GM23338 (cell line): ENCODE data around the gene MBOAT7. TPM values are rescaled to one million over a fixed set of nuclear protein-coding genes. Genes with fewer than 3 reads are reported as not detected.
A peak's percentile ranks its signal among the peaks of the same experiment; 100 is the strongest.

ENCODE experiments used
- ATAC-seq: fragments of 200-7000 bp; cut with Tn5 transposase; 3 replicates; pipeline ENCODE4 v1.9.1; 2020
- DNase-seq: peaks from one replicate; pipeline ENCODE4 v3.0.0-alpha.2; 2015; ENCODE audit warnings: low spot score
- H2AFZ ChIP-seq: fragments of 200-600 bp; sonication (generic); 2 replicates; pipeline ENCODE4 v1.8.0; 2016; ENCODE audit warnings: antibody characterized with exemption, mild to moderate bottlenecking, moderate library complexity
- H3F3A ChIP-seq: fragments of 200-600 bp; sonication (generic); replicated peaks from 2 replicates; pipeline ENCODE4 v1.8.0; 2017; ENCODE audit warnings: antibody characterized with exemption, mixed run types, low read depth
- H3K27ac ChIP-seq: fragments of 200-600 bp; sonication (generic); 2 replicates; pipeline ENCODE4 v1.6.1; 2016; ENCODE audit warnings: low read depth
- H3K27me3 ChIP-seq: fragments of 200-600 bp; sonication (generic); 2 replicates; pipeline ENCODE4 v1.8.0; 2016; ENCODE audit warnings: mild to moderate bottlenecking, mixed run types, moderate library complexity; ENCODE audit not compliant: insufficient read depth
- H3K36me3 ChIP-seq: fragments of 200-600 bp; sonication (generic); 2 replicates; pipeline ENCODE4 v1.8.0; 2016; ENCODE audit warnings: mild to moderate bottlenecking; ENCODE audit not compliant: insufficient read depth
- H3K4me1 ChIP-seq: fragments of 200-600 bp; sonication (generic); 2 replicates; pipeline ENCODE4 v1.8.0; 2016; ENCODE audit warnings: mild to moderate bottlenecking, moderate library complexity; ENCODE audit not compliant: insufficient read depth
- H3K4me2 ChIP-seq: fragments of 200-600 bp; sonication (generic); 2 replicates; pipeline ENCODE4 v1.7.1; 2017; ENCODE audit warnings: mixed run types
- H3K4me3 ChIP-seq: fragments of 200-600 bp; sonication (generic); 2 replicates; pipeline ENCODE4 v1.6.1; 2016; ENCODE audit warnings: mixed run types
- H3K79me2 ChIP-seq: fragments of 200-600 bp; sonication (generic); replicated peaks from 2 replicates; pipeline ENCODE4 v1.8.0; 2017; ENCODE audit warnings: mild to moderate bottlenecking; ENCODE audit not compliant: insufficient read depth
- H3K9me2 ChIP-seq: fragments of 200-600 bp; sonication (generic); 2 replicates; pipeline ENCODE4 v1.8.0; 2017; ENCODE audit not compliant: insufficient read depth
- H4K20me1 ChIP-seq: fragments of 200-600 bp; sonication (generic); replicated peaks from 2 replicates; pipeline ENCODE4 v1.8.0; 2017; ENCODE audit warnings: mild to moderate bottlenecking; ENCODE audit not compliant: insufficient read depth
- H3K27ac Mint-ChIP-seq: 2 replicates; pipeline ENCODE4 v1.8.0; 2020; ENCODE audit warnings: inconsistent platforms, mild to moderate bottlenecking, moderate library complexity, mixed read lengths
- H3K27me3 Mint-ChIP-seq: 3 replicates; pipeline ENCODE4 v1.8.0; 2022; ENCODE audit warnings: low read depth, mild to moderate bottlenecking, moderate library complexity, mixed read lengths, inconsistent platforms; ENCODE audit not compliant: insufficient read depth, poor library complexity
- H3K36me3 Mint-ChIP-seq: 3 replicates; pipeline ENCODE4 v1.8.0; 2021; ENCODE audit warnings: low read depth, mild to moderate bottlenecking, inconsistent platforms, moderate library complexity, mixed read lengths
- H3K4me1 Mint-ChIP-seq: 3 replicates; pipeline ENCODE4 v1.8.0; 2020; ENCODE audit warnings: mild to moderate bottlenecking, inconsistent platforms, mixed read lengths
- H3K4me3 Mint-ChIP-seq: 3 replicates; pipeline ENCODE4 v1.8.0; 2021; ENCODE audit warnings: moderate library complexity, mild to moderate bottlenecking, inconsistent platforms, mixed read lengths
- H3K9me3 Mint-ChIP-seq: 3 replicates; pipeline ENCODE4 v1.8.0; 2020; ENCODE audit warnings: moderate library complexity, mild to moderate bottlenecking, inconsistent platforms, mixed read lengths
- CREB1 ChIP-seq: fragments of 250-450 bp; sonication (Bioruptor Pico); IDR thresholded peaks from 2 replicates; pipeline ENCODE4 v1.5.0; 2020; ENCODE audit warnings: low read depth, mild to moderate bottlenecking, moderate library complexity
- ETS1 ChIP-seq: IDR thresholded peaks from 2 replicates; pipeline ENCODE4 v1.6.1; 2016; ENCODE audit warnings: antibody characterized with exemption
- NANOG ChIP-seq: IDR thresholded peaks from 2 replicates; pipeline ENCODE4 v1.6.1; 2016; ENCODE audit warnings: antibody characterized with exemption, borderline replicate concordance
- POLR2AphosphoS5 ChIP-seq: IDR thresholded peaks from 2 replicates; pipeline ENCODE4 v1.6.1; 2016; ENCODE audit warnings: antibody characterized with exemption, low read depth
- REST ChIP-seq: IDR thresholded peaks from one replicate; pipeline ENCODE4 v1.6.1; 2018; ENCODE audit warnings: antibody characterized with exemption; ENCODE audit not compliant: unreplicated experiment
- STAT1 ChIP-seq: IDR thresholded peaks from one replicate; pipeline ENCODE4 v1.6.1; 2016; ENCODE audit warnings: antibody characterized with exemption; ENCODE audit not compliant: unreplicated experiment
- ZNF331 ChIP-seq: fragments of 250-450 bp; sonication (Bioruptor Pico); IDR thresholded peaks from 2 replicates; pipeline ENCODE4 v1.5.0; 2020; ENCODE audit warnings: low read depth, mild to moderate bottlenecking, moderate library complexity
- ZNF462 ChIP-seq: fragments of 250-450 bp; sonication (Bioruptor Pico); IDR thresholded peaks from 2 replicates; pipeline ENCODE4 v1.5.0; 2020; ENCODE audit warnings: mild to moderate bottlenecking, moderate library complexity
- polyA plus RNA-seq: library from polyadenylated mRNA; unstranded; fragments of >200 nt; fragmentation: Nextera tagmentation; extraction: Ambion mirVana; gene quantifications from 2 replicates; pipeline ENCODE4 v1.2.1, GENCODE V29; 2016
- total RNA-seq: library from RNA; depleted of rRNA; stranded (reverse); fragments of >200 nt; shearing (Covaris generic); gene quantifications from 2 replicates; pipeline ENCODE4 v1.2.3, GENCODE V29; 2014

MBOAT7 gene
- total and polyA plus RNA-seq, 2 experiments from 2014 or later: 77.8 to 184 TPM

GRCh38 chr19:54209058-54209810, 19.9 kb upstream of the MBOAT7 start:
- Mint-ChIP-seq H3K4me1 (peaks cover 36% of the 10 kb centered on the region), H3K9me3 (peaks cover 6% of the 10 kb centered on the region; the same call in 1 of the 3 replicates), H3K4me3 (no peak overlapping the region), H3K27me3 (peaks cover 48% of the 10 kb centered on the region), H3K27ac (peak overlapping the region; percentile 70), H3K36me3 (peaks cover 62% of the 10 kb centered on the region)
- Histone ChIP-seq H3K4me3 (no peak overlapping the region), H3K4me1 (peaks cover 13% of the 10 kb centered on the region), H3K9me2 (no peaks in the 10 kb centered on the region), H3F3A (peaks cover 47% of the 10 kb centered on the region), H3K4me2 (peak overlapping the region; percentile 14; the same call in 1 of the 2 replicates), H3K36me3 (peaks cover 27% of the 10 kb centered on the region), H4K20me1 (peaks cover 38% of the 10 kb centered on the region), H2AFZ (no peak overlapping the region), H3K27me3 (no peaks in the 10 kb centered on the region), H3K79me2 (peaks cover 28% of the 10 kb centered on the region), H3K27ac (peak overlapping the region; percentile 94)
- DNase-seq: peak; percentile 52
- peak; percentile 53 for ATAC-seq
- TF ChIP-seq CREB1: no peak

GRCh38 chr19:54208784-54209057, 19.3 kb upstream of the MBOAT7 start:
- Histone ChIP-seq H3K4me2 (peak overlapping the region; percentile 14; the same call in 1 of the 2 replicates), H3K27ac (peak overlapping the region; percentile 94), H3K4me1 (peaks cover 18% of the 10 kb centered on the region), H3K9me2 (no peaks in the 10 kb centered on the region), H3F3A (peaks cover 51% of the 10 kb centered on the region), H2AFZ (no peak overlapping the region), H3K4me3 (no peak overlapping the region), H3K36me3 (peaks cover 32% of the 10 kb centered on the region), H3K27me3 (no peaks in the 10 kb centered on the region), H4K20me1 (peaks cover 43% of the 10 kb centered on the region), H3K79me2 (peaks cover 33% of the 10 kb centered on the region)
- H3K9me3 Mint-ChIP-seq: peaks cover 3% of the 10 kb centered on the region; the same call in 1 of the 3 replicates
- H3K27ac Mint-ChIP-seq: peak overlapping the region; percentile 83
- H3K4me3 Mint-ChIP-seq: no peak overlapping the region; the same call in 2 of the 3 replicates
- H3K27me3 Mint-ChIP-seq: peaks cover 53% of the 10 kb centered on the region
- peak; percentile 38 for DNase-seq
- ATAC-seq: no peak; the same call in 2 of the 3 replicates
- peaks cover 39% of the 10 kb centered on the region for H3K4me1 Mint-ChIP-seq
- H3K36me3 Mint-ChIP-seq: peaks cover 65% of the 10 kb centered on the region
- TF ChIP-seq ZNF462 (CRISPR knock-in tag) (no peak), POLR2AphosphoS5 (no peak), NANOG (no peak), CREB1 (no peak), ZNF331 (CRISPR knock-in tag) (no peak), STAT1 (no peak), REST (no peak), ETS1 (no peak)
